Mesangial cell (primary cell): ENCODE data around the gene NFKB2. TPM values are rescaled to one million over a fixed set of nuclear protein-coding genes. Genes with fewer than 3 reads are reported as not detected.

Experiments used
- total RNA-seq: library from RNA; depleted of rRNA; stranded (reverse); fragments of >200 nt; gene quantifications from 2 replicates; pipeline ENCODE4 v1.2.3, GENCODE V29; 2015

NFKB2 gene
- total RNA-seq, result 31.7 and 37.0 TPM in 2 replicates

DNA sequence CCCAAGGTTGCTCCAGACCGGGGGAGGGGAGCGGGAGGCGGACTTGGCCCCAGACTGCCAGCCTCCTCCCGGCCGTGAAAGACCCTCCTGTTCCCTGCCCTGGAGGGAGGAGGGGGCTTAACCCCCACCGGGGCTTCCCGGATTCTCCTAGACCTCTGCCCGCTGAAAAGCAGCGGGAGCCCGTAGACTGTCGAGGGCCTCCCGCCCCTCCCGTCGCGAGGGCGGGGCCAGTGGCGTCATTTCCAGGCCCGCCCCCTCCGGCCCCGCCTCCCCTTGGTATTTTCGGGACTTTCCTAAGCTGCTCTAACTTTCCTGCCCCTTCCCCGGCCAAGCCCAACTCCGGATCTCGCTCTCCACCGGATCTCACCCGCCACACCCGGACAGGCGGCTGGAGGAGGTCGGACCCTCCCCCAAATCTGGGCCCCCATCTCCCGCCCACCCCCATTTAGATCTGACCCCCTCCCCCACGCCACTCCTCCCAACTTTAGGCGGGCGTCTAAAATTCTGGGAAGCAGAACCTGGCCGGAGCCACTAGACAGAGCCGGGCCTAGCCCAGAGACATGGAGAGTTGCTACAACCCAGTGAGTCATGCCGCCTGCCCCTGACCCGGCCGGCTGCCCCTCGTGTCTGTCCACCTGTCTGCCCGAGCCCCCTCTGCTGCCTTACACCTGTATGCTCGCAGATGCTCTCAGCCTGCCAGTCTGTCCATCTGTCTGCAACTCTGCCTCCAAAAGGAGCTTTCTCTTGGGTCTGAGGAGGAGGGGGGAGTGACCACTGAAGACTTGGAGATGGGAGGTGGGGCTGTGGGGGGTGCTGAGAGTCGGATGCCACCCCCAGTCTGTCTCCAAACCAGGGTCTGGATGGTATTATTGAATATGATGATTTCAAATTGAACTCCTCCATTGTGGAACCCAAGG, at the start of gene NFKB2:
Gene NFKB2 (plus strand): TSS at position 306 of the 917 bp plus-strand sequence. CDS start 255 bp downstream, at position 561.

DNA sequence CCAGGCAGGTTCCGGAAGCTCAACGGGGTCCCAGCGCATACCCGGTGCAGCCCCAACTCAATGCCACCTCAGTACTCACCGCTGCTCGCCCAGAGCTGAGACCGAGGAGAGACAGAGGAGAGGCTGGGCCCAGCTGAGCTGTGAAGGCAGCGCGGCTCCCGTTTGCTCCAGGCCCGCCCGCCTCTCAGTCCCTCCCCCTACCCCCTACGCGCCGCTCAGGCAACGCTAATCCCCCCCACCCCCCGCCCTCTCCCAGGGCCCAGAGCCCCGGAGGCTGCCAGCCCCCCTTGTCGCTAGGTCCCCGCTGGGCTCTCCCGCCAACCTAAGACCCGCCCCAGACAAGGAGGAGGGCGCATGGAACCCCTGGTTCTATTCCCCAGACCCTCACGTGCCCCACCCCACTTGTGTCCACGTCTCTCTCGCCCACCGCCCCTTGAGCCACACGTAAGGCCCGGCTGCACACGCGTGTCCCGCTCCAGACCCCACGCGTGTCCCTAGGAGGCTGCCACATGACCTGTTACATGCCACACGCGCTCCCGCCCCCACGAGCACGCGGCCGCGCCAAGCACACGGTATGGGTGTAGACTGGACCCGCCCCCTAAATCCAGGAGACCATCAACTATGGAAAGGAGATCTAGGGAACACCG, 23.2 kb downstream of the NFKB2 start, which contains the start of gene PSD:
Gene PSD (minus strand): TSS at position 164 of the 647 bp plus-strand sequence. CDS start 1,747 bp downstream, outside the sequence.

DNA sequence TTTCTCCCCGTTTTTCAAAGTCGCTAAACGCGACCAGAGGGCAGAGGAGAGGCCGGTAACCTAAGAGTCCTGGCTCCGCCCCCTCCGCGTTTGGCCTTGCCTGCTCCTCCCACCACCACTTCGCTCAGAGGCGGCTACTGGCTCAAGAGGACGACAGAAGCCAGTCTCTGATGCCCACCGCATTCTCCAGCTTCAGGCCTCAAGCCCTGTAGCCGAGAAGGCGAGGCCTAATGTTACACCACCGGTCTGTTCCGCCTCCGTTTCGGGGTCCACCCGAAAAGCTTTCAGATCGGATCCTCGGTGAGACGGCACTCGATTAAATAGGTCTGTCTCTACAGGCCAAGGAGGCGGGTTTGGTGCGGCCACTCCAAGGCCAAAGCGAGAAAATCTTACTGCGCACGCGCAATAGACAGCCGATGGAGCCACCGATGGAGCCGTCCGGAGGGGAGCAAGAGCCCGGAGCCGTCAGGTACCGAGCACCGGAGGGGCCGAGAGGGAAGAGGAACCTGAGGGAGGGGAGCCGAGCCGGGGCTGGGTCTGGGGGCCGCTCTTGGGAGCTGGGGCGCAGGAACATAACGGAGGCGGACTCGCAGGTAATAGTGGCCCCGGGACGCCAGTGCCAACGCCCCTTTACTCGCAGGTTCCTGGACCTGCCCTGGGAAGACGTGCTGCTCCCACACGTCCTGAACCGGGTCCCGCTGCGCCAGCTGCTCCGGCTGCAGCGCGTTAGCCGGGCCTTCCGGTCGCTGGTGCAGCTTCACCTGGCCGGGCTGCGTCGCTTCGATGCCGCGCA, 25.4 kb downstream of the NFKB2 start, which contains the start of gene FBXL15:
Gene FBXL15 (plus strand): TSS at position 123 of the 793 bp plus-strand sequence. CDS start 294 bp downstream, at position 417.

DNA sequence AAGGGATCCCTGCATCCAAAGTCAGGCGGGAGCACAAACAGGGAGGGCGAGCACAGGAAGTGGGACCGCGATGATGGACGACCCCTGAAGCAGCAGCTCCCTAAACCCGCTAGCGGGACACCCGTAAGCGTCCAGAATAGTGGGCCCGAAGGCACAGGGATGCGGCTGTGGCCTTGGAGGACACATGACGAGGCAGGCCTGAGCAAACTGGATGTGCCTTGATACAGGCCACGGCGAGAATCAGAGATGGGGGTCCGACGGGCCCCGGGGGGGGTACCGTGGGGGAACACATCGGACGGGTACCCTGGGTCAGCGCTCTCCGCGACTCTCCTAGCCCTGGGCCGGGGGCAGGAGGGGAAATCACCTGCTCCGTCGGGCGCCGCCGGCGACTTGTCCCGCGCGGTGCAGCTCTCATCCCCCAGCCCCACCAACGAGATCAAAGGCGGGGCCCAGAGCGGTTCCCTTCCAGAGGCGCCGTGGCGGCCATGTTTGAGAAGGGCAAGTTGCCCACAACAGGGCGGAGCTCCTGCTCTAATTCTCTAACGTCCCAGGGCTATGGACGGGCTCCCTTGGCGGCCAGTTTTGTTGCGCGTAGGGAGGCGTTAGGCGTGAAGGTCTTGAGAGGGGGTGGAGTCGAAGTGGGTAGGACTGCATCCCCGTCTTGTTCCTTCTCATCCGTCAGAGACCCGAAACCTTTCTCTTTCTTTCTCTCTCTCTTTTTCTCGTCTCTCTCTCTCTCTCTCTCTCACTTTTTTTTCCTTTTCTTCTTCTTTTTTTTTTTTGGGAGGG, 36.9 kb downstream of the NFKB2 start, which contains the start of gene CUEDC2:
Gene CUEDC2 (minus strand): TSS at position 413 of the 789 bp plus-strand sequence. CDS start 7,386 bp downstream, outside the sequence.

DNA sequence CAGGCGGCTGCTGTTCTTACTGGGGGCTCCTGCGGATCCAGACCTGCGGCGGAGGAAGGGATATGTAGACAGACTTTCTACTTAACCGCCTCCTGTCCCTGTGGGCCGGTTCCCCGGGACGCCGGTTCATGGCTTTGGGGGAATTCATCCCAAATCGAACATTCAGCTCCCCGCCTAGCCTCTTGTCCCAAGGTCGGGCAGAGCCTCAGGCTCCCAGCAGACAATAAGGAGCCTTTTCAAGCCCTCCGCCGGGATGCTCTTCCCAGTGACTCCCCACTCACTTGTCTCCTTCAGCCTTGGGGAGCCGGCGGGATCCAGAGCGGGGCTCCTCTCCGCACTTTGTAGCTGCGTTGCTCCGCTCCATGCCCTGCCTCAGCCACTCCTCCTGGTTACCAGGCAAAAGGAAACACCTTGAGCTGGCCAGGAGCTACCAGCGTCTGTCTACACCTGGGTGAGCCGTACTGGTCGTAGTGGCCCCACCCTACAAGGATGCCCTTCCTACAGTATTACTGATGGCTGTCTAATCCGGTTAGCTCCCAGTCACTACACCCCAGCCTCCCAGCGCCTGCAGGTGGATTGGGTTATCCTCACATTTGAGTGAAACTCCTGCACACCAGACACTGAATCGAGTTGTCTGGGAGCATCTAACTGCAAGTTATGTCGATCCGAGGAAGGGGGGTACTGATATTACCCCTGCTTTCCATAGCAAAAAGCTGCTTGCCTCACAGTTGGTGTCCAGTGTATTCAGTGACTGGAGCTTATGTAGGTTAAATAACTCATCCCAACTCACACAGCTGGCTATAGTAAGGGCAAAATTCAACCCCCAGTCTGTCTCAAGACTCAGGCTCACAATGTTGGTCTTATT, 55.8 kb downstream of the NFKB2 start, which contains the start of gene C10orf95:
Gene C10orf95 (minus strand): TSS at position 439 of the 865 bp plus-strand sequence. CDS start 450 bp downstream, outside the sequence.

Other genes starting within 250 kb of the NFKB2 start
- 28.9 and 77.2 TPM in 2 replicates for gene NOLC1, start 243.3 kb upstream of the NFKB2 start, total RNA-seq
- gene ELOVL3, start 169.4 kb upstream of the NFKB2 start, total RNA-seq, result under 0.01 and 0.33 TPM in 2 replicates
- 1.1 and 1.8 TPM in 2 replicates for gene PITX3, start 154.2 kb upstream of the NFKB2 start, total RNA-seq
- 46.0 and 46.1 TPM in 2 replicates for gene GBF1, start 150.2 kb upstream of the NFKB2 start, total RNA-seq
- gene PSD, start 23.1 kb downstream of the NFKB2 start, total RNA-seq, result 1.6 and 9.3 TPM in 2 replicates
- 20.0 and 26.7 TPM in 2 replicates for gene FBXL15, start 25.1 kb downstream of the NFKB2 start, total RNA-seq
- gene CUEDC2, start 36.9 kb downstream of the NFKB2 start, total RNA-seq, result 60.9 and 80.9 TPM in 2 replicates
- 0.13 and 0.33 TPM in 2 replicates for gene C10orf95, start 55.8 kb downstream of the NFKB2 start, total RNA-seq
- 147 and 179 TPM in 2 replicates for gene ACTR1A, start 107.0 kb downstream of the NFKB2 start, total RNA-seq
- 6.5 and 11.0 TPM in 2 replicates for gene SUFU, start 108.3 kb downstream of the NFKB2 start, total RNA-seq
- 125 and 217 TPM in 2 replicates for gene TRIM8, start 248.8 kb downstream of the NFKB2 start, total RNA-seq